SU-DHL-6 (cell line): ENCODE results near the gene UTP14A.
A peak's percentile ranks its signal among the peaks of the same experiment; 100 is the strongest.

Experiments used
- H2AFZ ChIP-seq: fragments of 200-600 bp; sonication (generic); 2 replicates; pipeline ENCODE4 v1.6.1; 2014; ENCODE audit warnings: low read depth, mild to moderate bottlenecking, moderate library complexity, mixed read lengths, antibody characterized with exemption, low read length; ENCODE audit not compliant: severe bottlenecking
- H3F3A ChIP-seq: fragments of 200-600 bp; shearing (Covaris generic); 2 replicates; pipeline ENCODE4 v1.6.0; 2016; ENCODE audit warnings: antibody characterized with exemption, mild to moderate bottlenecking; ENCODE audit not compliant: insufficient read depth
- H3K27ac ChIP-seq: fragments of 200-600 bp; sonication (generic); 2 replicates; pipeline ENCODE4 v1.5.1; 2016; ENCODE audit warnings: low read depth, mild to moderate bottlenecking, low read length, moderate library complexity, mixed read lengths
- H3K27me3 ChIP-seq: fragments of 200-600 bp; sonication (generic), shearing (Covaris generic); 2 replicates; pipeline ENCODE4 v1.6.0; 2014; ENCODE audit warnings: mild to moderate bottlenecking, low read length
- H3K36me3 ChIP-seq: fragments of 200-600 bp; sonication (generic); 2 replicates; pipeline ENCODE4 v1.6.1; 2014; ENCODE audit warnings: mild to moderate bottlenecking, low read length, mixed read lengths
- H3K4me2 ChIP-seq: fragments of 300-600, 200-600 bp; shearing (Covaris generic), sonication (generic); 2 replicates; pipeline ENCODE4 v1.6.0; 2014; ENCODE audit warnings: low read length, low read depth, mild to moderate bottlenecking; ENCODE audit not compliant: poor library complexity, severe bottlenecking
- H3K4me3 ChIP-seq: fragments of 200-600 bp; sonication (generic); 2 replicates; pipeline ENCODE4 v1.5.1; 2014; ENCODE audit warnings: antibody characterized with exemption, low read length, mild to moderate bottlenecking, mixed read lengths; ENCODE audit not compliant: insufficient read depth, poor library complexity, severe bottlenecking
- H3K79me2 ChIP-seq: fragments of 200-600 bp; sonication (generic); 2 replicates; pipeline ENCODE4 v1.6.1; 2014; ENCODE audit warnings: mild to moderate bottlenecking, low read length, moderate library complexity; ENCODE audit not compliant: insufficient read depth
- H3K9ac ChIP-seq: fragments of 200-600 bp; sonication (generic); 2 replicates; pipeline ENCODE4 v1.7.0; 2014; ENCODE audit warnings: mild to moderate bottlenecking, low read length
- H3K9me2 ChIP-seq: fragments of 200-600 bp; sonication (generic); replicated peaks from 2 replicates; pipeline ENCODE4 v1.6.1; 2014; ENCODE audit warnings: low read length; ENCODE audit not compliant: insufficient read depth
- H3K9me3 ChIP-seq: fragments of 200-600 bp; sonication (generic); 2 replicates; pipeline ENCODE4 v1.6.1; 2014; ENCODE audit warnings: low read length, mixed read lengths; ENCODE audit not compliant: insufficient read depth
- H4K20me1 ChIP-seq: fragments of 200-600 bp; sonication (generic); 2 replicates; pipeline ENCODE4 v1.6.1; 2014; ENCODE audit warnings: low read depth, mild to moderate bottlenecking, antibody characterized with exemption, low read length, moderate library complexity, mixed read lengths
- EZH2phosphoT487 ChIP-seq: fragments of 200-600 bp; sonication (generic), shearing (Covaris generic); conservative IDR thresholded peaks from 2 replicates; pipeline ENCODE4 v1.6.1; 2018; ENCODE audit warnings: mild to moderate bottlenecking, antibody characterized with exemption, low read length, moderate library complexity, mixed read lengths
- TF ChIP-seq, protein P1 (sequence below): fragments of 200-600 bp; sonication (generic); IDR thresholded peaks from one replicate; pipeline ENCODE4 v1.5.1; 2017; ENCODE audit warnings: antibody characterized with exemption, mild to moderate bottlenecking, low read length, moderate library complexity; ENCODE audit not compliant: insufficient read depth, poor library complexity, severe bottlenecking

The UTP14A gene

GRCh38 chrX:129959493-129959832, 53.5 kb downstream of the UTP14A start:
- Histone ChIP-seq H4K20me1 (no peaks in the 10 kb centered on the region), H3K4me2 (no peak overlapping the region), H3K9me2 (no peaks in the 10 kb centered on the region), H3K4me3 (no peak overlapping the region), H2AFZ (no peak overlapping the region), H3K9me3 (no peaks in the 10 kb centered on the region), H3K9ac (no peak overlapping the region), H3K27me3 (no peaks in the 10 kb centered on the region), H3F3A (0 out of 2 replicates have a peak, but pooled peaks cover 4% of the 10 kb centered on the region), H3K79me2 (no peaks in the 10 kb centered on the region), H3K27ac (no peak overlapping the region), H3K36me3 (no peaks in the 10 kb centered on the region)
- TF ChIP-seq EZH2phosphoT487, result no peak
- TF ChIP-seq, protein P1, sequence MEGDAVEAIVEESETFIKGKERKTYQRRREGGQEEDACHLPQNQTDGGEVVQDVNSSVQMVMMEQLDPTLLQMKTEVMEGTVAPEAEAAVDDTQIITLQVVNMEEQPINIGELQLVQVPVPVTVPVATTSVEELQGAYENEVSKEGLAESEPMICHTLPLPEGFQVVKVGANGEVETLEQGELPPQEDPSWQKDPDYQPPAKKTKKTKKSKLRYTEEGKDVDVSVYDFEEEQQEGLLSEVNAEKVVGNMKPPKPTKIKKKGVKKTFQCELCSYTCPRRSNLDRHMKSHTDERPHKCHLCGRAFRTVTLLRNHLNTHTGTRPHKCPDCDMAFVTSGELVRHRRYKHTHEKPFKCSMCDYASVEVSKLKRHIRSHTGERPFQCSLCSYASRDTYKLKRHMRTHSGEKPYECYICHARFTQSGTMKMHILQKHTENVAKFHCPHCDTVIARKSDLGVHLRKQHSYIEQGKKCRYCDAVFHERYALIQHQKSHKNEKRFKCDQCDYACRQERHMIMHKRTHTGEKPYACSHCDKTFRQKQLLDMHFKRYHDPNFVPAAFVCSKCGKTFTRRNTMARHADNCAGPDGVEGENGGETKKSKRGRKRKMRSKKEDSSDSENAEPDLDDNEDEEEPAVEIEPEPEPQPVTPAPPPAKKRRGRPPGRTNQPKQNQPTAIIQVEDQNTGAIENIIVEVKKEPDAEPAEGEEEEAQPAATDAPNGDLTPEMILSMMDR, result no peak

DNA sequence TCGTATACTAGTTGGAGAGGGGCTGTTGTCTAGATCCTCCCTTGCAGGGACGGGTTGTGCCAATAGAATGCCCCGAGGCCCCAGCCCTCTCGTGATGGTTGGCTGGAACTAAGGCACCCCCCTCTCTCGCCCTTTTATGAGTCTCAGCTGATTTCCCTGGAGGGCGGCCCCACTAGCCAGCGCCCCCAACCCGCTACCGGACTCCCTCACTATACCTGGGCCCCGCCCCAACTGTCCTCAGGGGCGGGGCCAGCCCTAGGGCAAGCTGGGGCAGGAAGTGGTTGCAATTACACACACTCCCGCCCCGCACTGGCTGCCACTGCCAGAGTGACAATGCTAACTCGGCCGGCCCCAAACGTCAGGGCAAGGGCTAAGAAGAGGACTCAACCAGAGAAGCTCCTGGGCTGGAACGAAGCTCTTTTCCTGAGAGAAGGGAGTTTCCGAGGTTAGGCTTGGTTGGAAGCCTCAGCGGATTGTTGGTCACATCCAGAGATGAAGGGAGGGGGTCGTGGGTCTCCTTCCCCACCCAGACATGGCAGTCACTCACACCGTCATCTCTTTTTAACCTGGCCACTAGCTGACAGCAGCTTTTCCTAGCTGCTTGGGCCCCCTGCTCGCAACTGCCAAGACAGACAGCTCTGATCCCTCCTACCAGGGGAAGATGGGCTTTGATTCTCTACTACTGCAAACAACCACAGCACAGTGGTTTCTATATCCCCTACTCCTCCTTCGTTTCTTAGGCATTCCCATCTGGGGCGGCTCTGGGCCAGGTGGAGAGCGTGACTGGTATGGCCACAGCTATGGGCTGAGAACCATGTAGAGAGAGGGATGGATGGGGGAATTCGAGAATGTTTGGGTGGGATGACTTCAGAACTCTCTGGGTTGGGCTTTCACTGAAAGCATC, 55.5 kb downstream of the UTP14A start:
- peak overlapping the region; percentile 80 for H3K4me2 ChIP-seq
- H3K27ac ChIP-seq, result peak overlapping the region; percentile 48
- peak overlapping the region; percentile 96 for H2AFZ ChIP-seq
- TF ChIP-seq, protein P1, result no peak
- TF ChIP-seq EZH2phosphoT487, result no peak
- no peaks in the 10 kb centered on the region for H3K36me3 ChIP-seq
- no peaks in the 10 kb centered on the region for H4K20me1 ChIP-seq
- H3K9me2 ChIP-seq, result no peaks in the 10 kb centered on the region
- H3K4me3 ChIP-seq, result peak overlapping the region; percentile 53
- 0 out of 2 replicates have a peak, but pooled peaks cover 4% of the 10 kb centered on the region for H3F3A ChIP-seq
- H3K27me3 ChIP-seq, result no peaks in the 10 kb centered on the region
- H3K9ac ChIP-seq, result peak overlapping the region; percentile 64
- no peaks in the 10 kb centered on the region for H3K9me3 ChIP-seq
- H3K79me2 ChIP-seq, result no peaks in the 10 kb centered on the region

DNA sequence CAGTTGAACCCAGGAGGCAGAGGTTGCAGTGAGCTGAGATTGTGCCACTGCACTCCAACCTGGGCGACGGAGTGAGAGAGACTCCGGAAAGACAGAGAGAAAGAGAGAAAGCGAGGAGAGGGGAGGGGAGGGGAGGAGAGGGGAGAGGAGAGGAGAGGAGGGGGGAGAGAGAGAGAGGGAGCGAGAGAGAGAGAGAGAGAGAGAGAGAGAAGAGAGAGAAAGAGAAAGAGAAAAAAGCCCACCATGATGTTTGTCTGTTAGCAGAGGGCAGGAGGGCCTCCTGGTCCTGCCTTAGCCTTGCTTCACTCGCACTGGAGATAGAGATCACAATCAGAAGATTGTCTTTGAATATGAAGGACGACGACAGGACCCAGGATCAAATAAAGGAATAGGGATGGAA, 57.8 kb downstream of the UTP14A start:
- Histone ChIP-seq H3K9ac (no peak overlapping the region), H2AFZ (no peak overlapping the region), H3K27ac (no peak overlapping the region)

More for the DNA sequence above, 57.8 kb downstream of the UTP14A start:
- no peaks in the 10 kb centered on the region for H3K9me3 ChIP-seq
- H3K9me2 ChIP-seq, result no peaks in the 10 kb centered on the region
- H3K4me2 ChIP-seq, result no peak overlapping the region
- 0 out of 2 replicates have a peak, but pooled peaks cover 4% of the 10 kb centered on the region for H3F3A ChIP-seq
- H3K79me2 ChIP-seq, result no peaks in the 10 kb centered on the region
- no peaks in the 10 kb centered on the region for H3K27me3 ChIP-seq
- no peaks in the 10 kb centered on the region for H4K20me1 ChIP-seq
- no peak for TF ChIP-seq EZH2phosphoT487
- TF ChIP-seq, protein P1, result no peak
- no peak overlapping the region for H3K4me3 ChIP-seq
- H3K36me3 ChIP-seq, result no peaks in the 10 kb centered on the region
